HepG2 (cell line): ENCODE data around the gene PTMA. TPM values are rescaled to one million over a fixed set of nuclear protein-coding genes. Genes with fewer than 3 reads are reported as not detected.

ENCODE experiments used
- ATAC-seq: fragments of 200-7000 bp; cut with Tn5 transposase; 3 replicates; pipeline ENCODE4 v1.9.1; 2020; ENCODE audit warnings: mild to moderate bottlenecking, moderate library complexity
- BruUV-seq: library from RNA; stranded (reverse); fragments of 400-500 nt; replicated peaks from 2 replicates; lab custom pipeline; 2021; lab: Mats Ljungman, UMichigan
- CTCF ChIA-PET: fragments of 300-600 bp; formaldehyde crosslinking; extraction: SDS; loops from one replicate; lab custom pipeline; 2021; ENCODE audit warnings: low total read pairs, inconsistent platforms, low intra/inter-chr PET ratio; lab: Yijun Ruan, JAX
- POLR2A ChIA-PET: fragments of 350-600 bp; sonication (Branson Sonifier 250); formaldehyde crosslinking; loops from one replicate; lab custom pipeline; 2020; ENCODE audit warnings: antibody characterized with exemption, inconsistent platforms; lab: Yijun Ruan, JAX
- DNase-seq: peaks from one replicate; pipeline ENCODE4 v3.0.0-alpha.2; 2015; ENCODE audit warnings: low spot score
- FAIRE-seq: peaks from 3 replicates; lab custom pipeline; 2011; peaks lifted over from hg19 to GRCh38; lab: Jason Lieb, UNC
- H2AFZ ChIP-seq: one replicate; pipeline ENCODE4 v1.6.1; 2011; ENCODE audit warnings: low read length, inconsistent platforms
- H3K27ac ChIP-seq: fragments of 300-600 bp; 3 replicates; pipeline ENCODE4 v1.8.0; 2011; ENCODE audit warnings: mixed run types, mild to moderate bottlenecking, mixed read lengths, low read length, inconsistent platforms; ENCODE audit not compliant: insufficient read depth; ENCODE audit errors: extremely low read length
- H3K27me3 ChIP-seq, 2 experiments: fragments of 200-600 bp in 1 of 2; 2 replicates in 1 of 2; 3 replicates in 1 of 2; pipeline versions ENCODE4 v1.6.0 to v1.8.0; 2011; ENCODE audit warnings: low read length in 2 of 2, mild to moderate bottlenecking in 2 of 2, moderate library complexity in 2 of 2, inconsistent platforms in 1 of 2; ENCODE audit not compliant: insufficient read depth in 2 of 2, control insufficient read depth in 1 of 2
- H3K36me3 ChIP-seq, 2 experiments: fragments of 200-600 bp in 1 of 2; replicated peaks in 1 of 2; 2 replicates in 1 of 2; 3 replicates in 1 of 2; pipeline versions ENCODE4 v1.5.1 to v1.8.0; 2011; ENCODE audit warnings: low read length in 2 of 2, inconsistent platforms in 1 of 2; ENCODE audit not compliant: insufficient read depth in 2 of 2, control insufficient read depth in 1 of 2
- H3K4me1 ChIP-seq: 2 replicates; pipeline ENCODE4 v1.5.1; 2012; ENCODE audit warnings: low read length, inconsistent platforms; ENCODE audit not compliant: insufficient read depth
- H3K4me2 ChIP-seq: 2 replicates; pipeline ENCODE4 v1.6.0; 2011; ENCODE audit warnings: low read depth, low read length, inconsistent platforms
- H3K4me3 ChIP-seq, 3 experiments: fragments of 200-600 bp in 1 of 3; sonication (generic), shearing (Covaris generic) in 1 of 3; replicated peaks in 1 of 3; 2 replicates each; pipeline ENCODE4 v1.5.1; 2011 to 2016; ENCODE audit warnings: low read length in 3 of 3, inconsistent platforms in 2 of 3, low read depth in 2 of 3, mild to moderate bottlenecking in 2 of 3, control low read depth in 1 of 3, mixed read lengths in 1 of 3; ENCODE audit not compliant: insufficient read depth in 1 of 3
- H3K79me2 ChIP-seq: one replicate; pipeline ENCODE4 v1.6.1; 2011; ENCODE audit warnings: low read length, inconsistent platforms; ENCODE audit not compliant: insufficient read depth
- H3K9ac ChIP-seq: 2 replicates; pipeline ENCODE4 v1.6.0; 2011; ENCODE audit warnings: mild to moderate bottlenecking, low read depth, low read length, inconsistent platforms; ENCODE audit not compliant: insufficient read depth
- H3K9me3 ChIP-seq: 2 replicates; pipeline ENCODE4 v1.5.1; 2012; ENCODE audit warnings: mild to moderate bottlenecking, low read length
- H4K20me1 ChIP-seq: 2 replicates; pipeline ENCODE4 v1.6.0; 2011; ENCODE audit warnings: inconsistent platforms, mild to moderate bottlenecking, low read length, moderate library complexity; ENCODE audit not compliant: insufficient read depth
- CC2D1A ChIP-seq: sonication (generic); formaldehyde crosslinking; IDR thresholded peaks from 2 replicates; pipeline ENCODE4 v1.8.1; 2023; ENCODE audit warnings: mild to moderate bottlenecking, missing genetic modification reagents
- HNRNPLL ChIP-seq: fragments of 200-400 bp; formaldehyde crosslinking; IDR thresholded peaks from 2 replicates; pipeline ENCODE4 v1.6.1; 2017; ENCODE audit warnings: mild to moderate bottlenecking, low read depth, low read length; ENCODE audit not compliant: poor library complexity, severe bottlenecking
- SP1 ChIP-seq, 2 experiments: fragments of 450-650 bp in 1 of 2; sonication (generic) in 1 of 2; formaldehyde crosslinking in 1 of 2; IDR thresholded peaks; 2 replicates each; pipeline versions ENCODE4 v1.4.0 to v1.6.1; 2016 to 2020; ENCODE audit warnings: missing genetic modification reagents in 1 of 2
- ZBTB38 ChIP-seq: sonication (generic); formaldehyde crosslinking; IDR thresholded peaks from 2 replicates; pipeline ENCODE4 v1.5.1; 2020; ENCODE audit warnings: mild to moderate bottlenecking, missing genetic modification reagents
- WGBS: methylation state at CpG from one replicate; pipeline ENCODE4 v1.1.6; 2017; ENCODE audit warnings: low lambda C conversion rate; 5-methylcytosine and 5-hydroxymethylcytosine counted together
- in situ Hi-C: cut with HindIII; loops from 2 replicates; pipeline ENCODE4 v1.10.0; 2017; ENCODE audit warnings: low pct_unique_long_range_greater_than_20kb; ENCODE audit not compliant: extremely low pct_ligation_motif_present
- intact Hi-C: fragments of 100-400 bp; cut with micrococcal nuclease; formaldehyde crosslinking; loops from one replicate; pipeline ENCODE4 v1.10.0; 2022; ENCODE audit not compliant: unreplicated experiment
- polyA plus RNA-seq, 8 experiments: library from polyadenylated mRNA; depleted of rRNA in 3 of 8; stranded (reverse) in 7 of 8; unstranded in 1 of 8; fragments of >200 nt; fragmentation: Illumina TruSeq in 4 of 8; extraction: Trizol in 4 of 8; gene quantifications; 2 replicates each; pipeline versions ENCODE4 v1.2.1 to v1.2.3, GENCODE V29; 2011 to 2016; ENCODE audit warnings: low read depth in 4 of 8, missing spikeins in 1 of 8, mixed read lengths in 1 of 8; ENCODE audit not compliant: insufficient read depth in 1 of 8
- total RNA-seq, 5 experiments: library from RNA; depleted of rRNA; stranded (reverse); fragments of >200 nt; fragmentation: Illumina TruSeq; extraction: Trizol; gene quantifications; 2 replicates each; pipeline ENCODE4 v1.2.3, GENCODE V29; 2016; ENCODE audit warnings: low read depth in 1 of 5
- TF ChIP-seq, protein P1 (sequence below): sonication (generic); formaldehyde crosslinking; IDR thresholded peaks from 2 replicates; pipeline ENCODE4 v1.5.1; 2020; ENCODE audit warnings: mild to moderate bottlenecking, missing genetic modification reagents
- TF ChIP-seq, protein P2 (sequence below): sonication (generic); formaldehyde crosslinking; IDR thresholded peaks from 2 replicates; pipeline ENCODE4 v1.4.0; 2020; ENCODE audit warnings: missing genetic modification reagents
- TF ChIP-seq, protein P3 (sequence below): sonication (generic); formaldehyde crosslinking; IDR thresholded peaks from 2 replicates; pipeline ENCODE4 v1.5.0; 2020; ENCODE audit warnings: missing genetic modification reagents, mild to moderate bottlenecking, borderline replicate concordance
- TF ChIP-seq, protein P4 (sequence below): sonication (generic); formaldehyde crosslinking; IDR thresholded peaks from 2 replicates; pipeline ENCODE4 v1.4.0; 2020; ENCODE audit warnings: missing genetic modification reagents, borderline replicate concordance
- TF ChIP-seq, protein P5 (sequence below): sonication (generic); formaldehyde crosslinking; IDR thresholded peaks from 2 replicates; pipeline ENCODE4 v1.8.0; 2022; ENCODE audit warnings: mild to moderate bottlenecking, missing genetic modification reagents, borderline replicate concordance
- TF ChIP-seq, protein P6 (sequence below): sonication (generic); formaldehyde crosslinking; IDR thresholded peaks from 2 replicates; pipeline ENCODE4 v1.8.0; 2022; ENCODE audit warnings: low read depth, missing genetic modification reagents
- TF ChIP-seq, protein P7 (sequence below): sonication (generic); formaldehyde crosslinking; IDR thresholded peaks from 2 replicates; pipeline ENCODE4 v1.4.0; 2020; ENCODE audit warnings: missing genetic modification reagents

Gene PTMA
- total and polyA plus RNA-seq, 2 of the 13 experiments (the other 11 are each of a cell fraction or from before 2014, with no cell fraction given) = 190 to 1,086 TPM

DNA sequence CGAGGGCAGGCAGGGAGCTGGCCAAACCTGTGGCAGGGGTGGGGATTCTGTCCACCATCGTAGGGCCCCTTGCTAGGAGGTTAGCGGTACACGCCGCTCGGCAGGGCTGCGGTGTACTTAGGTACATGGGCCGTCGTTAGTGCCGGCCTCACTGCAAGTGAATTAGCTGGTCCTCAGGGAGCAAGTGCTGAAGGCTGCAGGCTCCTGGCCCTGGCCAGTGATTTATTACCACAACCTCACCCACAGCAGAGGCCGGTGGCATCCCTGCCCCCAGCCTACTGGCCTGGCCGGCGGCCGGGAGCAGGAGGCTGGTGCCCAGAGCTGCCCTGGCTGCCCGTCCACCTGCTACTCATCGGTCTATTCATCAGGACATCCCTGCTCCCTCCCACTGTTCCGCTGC lies 19.6 kb upstream of the PTMA start:
- POLR2A ChIA-PET = interaction anchor here (1.0 to 5.3 kb wide), 7 partner anchors 11 to 26 kb away, joined by 3 to 44 read pairs (median 10); partner anchors contain the start of gene PTMA
- no peaks in the 10 kb centered on the region for H3K79me2 ChIP-seq
- H3K4me2 ChIP-seq = peak overlapping the region; percentile 19; the same call in 1 of the 2 replicates
- CTCF ChIA-PET = no interaction called here
- H3K9me3 ChIP-seq = no peaks in the 10 kb centered on the region
- H2AFZ ChIP-seq = no peak overlapping the region
- BruUV-seq = no TSS peak
- no peaks in the 10 kb centered on the region for H3K36me3 ChIP-seq
- H3K9ac ChIP-seq = no peak overlapping the region
- DNase-seq (no peak), FAIRE-seq (no peak), ATAC-seq (no peak; the same call in 2 of the 3 replicates)
- peaks cover 4 to 27% of the 10 kb centered on the region in 2 experiments; a peak in 3 of 5 replicates for H3K27me3 ChIP-seq
- in situ Hi-C loops = no loop called here
- no peak overlapping the region for H3K27ac ChIP-seq
- peaks cover 44% of the 10 kb centered on the region for H3K4me1 ChIP-seq
- no peak overlapping the region for H3K4me3 ChIP-seq
- 75% methylated on average over 8 of the region's 17 CpGs for WGBS
- intact Hi-C loops = no loop called here
- no peaks in the 10 kb centered on the region for H4K20me1 ChIP-seq
- TF ChIP-seq SP1 (IDR thresholded peaks at IDR 0.05) = no peak
- no peak for TF ChIP-seq SP1 (CRISPR knock-in tag; IDR thresholded peaks at IDR 0.05)
- TF ChIP-seq, protein P1, sequence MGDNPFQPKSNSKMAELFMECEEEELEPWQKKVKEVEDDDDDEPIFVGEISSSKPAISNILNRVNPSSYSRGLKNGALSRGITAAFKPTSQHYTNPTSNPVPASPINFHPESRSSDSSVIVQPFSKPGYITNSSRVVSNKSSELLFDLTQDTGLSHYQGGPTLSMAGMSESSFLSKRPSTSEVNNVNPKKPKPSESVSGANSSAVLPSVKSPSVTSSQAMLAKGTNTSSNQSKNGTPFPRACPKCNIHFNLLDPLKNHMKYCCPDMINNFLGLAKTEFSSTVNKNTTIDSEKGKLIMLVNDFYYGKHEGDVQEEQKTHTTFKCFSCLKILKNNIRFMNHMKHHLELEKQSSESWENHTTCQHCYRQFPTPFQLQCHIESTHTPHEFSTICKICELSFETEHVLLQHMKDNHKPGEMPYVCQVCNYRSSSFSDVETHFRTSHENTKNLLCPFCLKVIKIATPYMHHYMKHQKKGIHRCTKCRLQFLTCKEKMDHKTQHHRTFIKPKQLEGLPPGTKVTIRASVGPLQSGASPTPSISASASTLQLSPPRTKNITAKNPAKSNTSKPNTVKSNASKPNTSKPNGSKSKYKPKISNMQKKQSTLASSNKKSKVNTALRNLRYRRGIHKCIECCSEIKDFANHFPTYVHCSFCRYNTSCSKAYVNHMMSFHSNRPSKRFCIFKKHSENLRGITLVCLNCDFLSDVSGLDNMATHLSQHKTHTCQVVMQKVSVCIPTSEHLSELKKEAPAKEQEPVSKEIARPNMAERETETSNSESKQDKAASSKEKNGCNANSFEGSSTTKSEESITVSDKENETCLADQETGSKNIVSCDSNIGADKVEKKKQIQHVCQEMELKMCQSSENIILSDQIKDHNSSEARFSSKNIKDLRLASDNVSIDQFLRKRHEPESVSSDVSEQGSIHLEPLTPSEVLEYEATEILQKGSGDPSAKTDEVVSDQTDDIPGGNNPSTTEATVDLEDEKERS (CRISPR knock-in tag) = no peak
- TF ChIP-seq, protein P2, sequence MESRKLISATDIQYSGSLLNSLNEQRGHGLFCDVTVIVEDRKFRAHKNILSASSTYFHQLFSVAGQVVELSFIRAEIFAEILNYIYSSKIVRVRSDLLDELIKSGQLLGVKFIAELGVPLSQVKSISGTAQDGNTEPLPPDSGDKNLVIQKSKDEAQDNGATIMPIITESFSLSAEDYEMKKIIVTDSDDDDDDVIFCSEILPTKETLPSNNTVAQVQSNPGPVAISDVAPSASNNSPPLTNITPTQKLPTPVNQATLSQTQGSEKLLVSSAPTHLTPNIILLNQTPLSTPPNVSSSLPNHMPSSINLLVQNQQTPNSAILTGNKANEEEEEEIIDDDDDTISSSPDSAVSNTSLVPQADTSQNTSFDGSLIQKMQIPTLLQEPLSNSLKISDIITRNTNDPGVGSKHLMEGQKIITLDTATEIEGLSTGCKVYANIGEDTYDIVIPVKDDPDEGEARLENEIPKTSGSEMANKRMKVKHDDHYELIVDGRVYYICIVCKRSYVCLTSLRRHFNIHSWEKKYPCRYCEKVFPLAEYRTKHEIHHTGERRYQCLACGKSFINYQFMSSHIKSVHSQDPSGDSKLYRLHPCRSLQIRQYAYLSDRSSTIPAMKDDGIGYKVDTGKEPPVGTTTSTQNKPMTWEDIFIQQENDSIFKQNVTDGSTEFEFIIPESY = peak; percentile 89
- peak; percentile 38 for TF ChIP-seq HNRNPLL
- TF ChIP-seq, protein P3, sequence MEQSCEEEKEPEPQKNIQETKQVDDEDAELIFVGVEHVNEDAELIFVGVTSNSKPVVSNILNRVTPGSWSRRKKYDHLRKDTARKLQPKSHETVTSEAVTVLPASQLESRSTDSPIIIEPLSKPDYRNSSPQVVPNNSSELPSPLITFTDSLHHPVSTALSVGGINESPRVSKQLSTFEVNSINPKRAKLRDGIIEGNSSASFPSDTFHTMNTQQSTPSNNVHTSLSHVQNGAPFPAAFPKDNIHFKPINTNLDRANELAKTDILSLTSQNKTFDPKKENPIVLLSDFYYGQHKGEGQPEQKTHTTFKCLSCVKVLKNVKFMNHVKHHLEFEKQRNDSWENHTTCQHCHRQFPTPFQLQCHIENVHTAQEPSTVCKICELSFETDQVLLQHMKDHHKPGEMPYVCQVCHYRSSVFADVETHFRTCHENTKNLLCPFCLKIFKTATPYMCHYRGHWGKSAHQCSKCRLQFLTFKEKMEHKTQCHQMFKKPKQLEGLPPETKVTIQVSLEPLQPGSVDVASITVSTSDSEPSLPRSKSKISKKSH (CRISPR knock-in tag) = 0 out of 2 replicates have a peak, but pooled peaks have one; percentile 31
- TF ChIP-seq, protein P4, sequence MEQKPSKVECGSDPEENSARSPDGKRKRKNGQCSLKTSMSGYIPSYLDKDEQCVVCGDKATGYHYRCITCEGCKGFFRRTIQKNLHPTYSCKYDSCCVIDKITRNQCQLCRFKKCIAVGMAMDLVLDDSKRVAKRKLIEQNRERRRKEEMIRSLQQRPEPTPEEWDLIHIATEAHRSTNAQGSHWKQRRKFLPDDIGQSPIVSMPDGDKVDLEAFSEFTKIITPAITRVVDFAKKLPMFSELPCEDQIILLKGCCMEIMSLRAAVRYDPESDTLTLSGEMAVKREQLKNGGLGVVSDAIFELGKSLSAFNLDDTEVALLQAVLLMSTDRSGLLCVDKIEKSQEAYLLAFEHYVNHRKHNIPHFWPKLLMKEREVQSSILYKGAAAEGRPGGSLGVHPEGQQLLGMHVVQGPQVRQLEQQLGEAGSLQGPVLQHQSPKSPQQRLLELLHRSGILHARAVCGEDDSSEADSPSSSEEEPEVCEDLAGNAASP (CRISPR knock-in tag) = no peak
- TF ChIP-seq, protein P5, sequence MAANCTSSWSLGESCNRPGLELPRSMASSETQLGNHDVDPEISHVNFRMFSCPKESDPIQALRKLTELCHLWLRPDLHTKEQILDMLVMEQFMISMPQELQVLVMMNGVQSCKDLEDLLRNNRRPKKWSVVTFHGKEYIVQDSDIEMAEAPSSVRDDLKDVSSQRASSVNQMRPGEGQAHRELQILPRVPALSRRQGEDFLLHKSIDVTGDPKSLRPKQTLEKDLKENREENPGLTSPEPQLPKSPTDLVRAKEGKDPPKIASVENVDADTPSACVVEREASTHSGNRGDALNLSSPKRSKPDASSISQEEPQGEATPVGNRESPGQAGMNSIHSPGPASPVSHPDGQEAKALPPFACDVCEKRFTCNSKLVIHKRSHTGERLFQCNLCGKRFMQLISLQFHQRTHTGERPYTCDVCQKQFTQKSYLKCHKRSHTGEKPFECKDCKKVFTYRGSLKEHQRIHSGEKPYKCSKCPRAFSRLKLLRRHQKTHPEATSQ (CRISPR knock-in tag) = no peak
- no peak for TF ChIP-seq CC2D1A
- TF ChIP-seq, protein P6, sequence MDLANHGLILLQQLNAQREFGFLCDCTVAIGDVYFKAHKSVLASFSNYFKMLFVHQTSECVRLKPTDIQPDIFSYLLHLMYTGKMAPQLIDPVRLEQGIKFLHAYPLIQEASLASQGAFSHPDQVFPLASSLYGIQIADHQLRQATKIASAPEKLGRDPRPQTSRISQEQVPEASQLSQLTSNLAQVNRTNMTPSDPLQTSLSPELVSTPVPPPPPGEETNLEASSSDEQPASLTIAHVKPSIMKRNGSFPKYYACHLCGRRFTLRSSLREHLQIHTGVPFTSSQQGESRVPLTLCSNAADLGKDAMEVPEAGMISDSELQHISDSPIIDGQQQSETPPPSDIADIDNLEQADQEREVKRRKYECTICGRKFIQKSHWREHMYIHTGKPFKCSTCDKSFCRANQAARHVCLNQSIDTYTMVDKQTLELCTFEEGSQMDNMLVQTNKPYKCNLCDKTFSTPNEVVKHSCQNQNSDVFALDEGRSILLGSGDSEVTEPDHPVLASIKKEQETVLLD = no peak
- TF ChIP-seq ZBTB38 (CRISPR knock-in tag) = peak; percentile 85; the same call in 1 of the 2 replicates
- TF ChIP-seq, protein P7, sequence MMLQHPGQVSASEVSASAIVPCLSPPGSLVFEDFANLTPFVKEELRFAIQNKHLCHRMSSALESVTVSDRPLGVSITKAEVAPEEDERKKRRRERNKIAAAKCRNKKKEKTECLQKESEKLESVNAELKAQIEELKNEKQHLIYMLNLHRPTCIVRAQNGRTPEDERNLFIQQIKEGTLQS (CRISPR knock-in tag) = no peak
